OCI-LY3 (cell line): ENCODE measurements around the gene MAST1.
"Not testable (repeated sequence)": the region's sequence is repeated elsewhere in the genome, so short reads cannot be mapped to it uniquely, and the experiment has no call there.

Experiments used
- H2AFZ ChIP-seq: fragments of 200-600, 300-600 bp; shearing (Covaris generic); 2 replicates; pipeline ENCODE4 v1.6.0; 2014; ENCODE audit warnings: antibody characterized with exemption, low read depth, low read length
- H3K27ac ChIP-seq: fragments of 200-600, 300-600 bp; sonication (generic); 2 replicates; pipeline ENCODE4 v1.5.1; 2014; ENCODE audit warnings: mild to moderate bottlenecking, low read length, moderate library complexity, mixed read lengths
- H3K27me3 ChIP-seq: fragments of 200-600, 300-600 bp; sonication (generic); 2 replicates; pipeline ENCODE4 v1.6.1; 2014; ENCODE audit warnings: low read depth, low read length, mixed read lengths
- H3K36me3 ChIP-seq: fragments of 200-600, 300-600 bp; sonication (generic); replicated peaks from 2 replicates; pipeline ENCODE3; 2014; ENCODE audit warnings: low read depth, low read length, mixed read lengths
- H3K4me1 ChIP-seq: fragments of 300-600, 200-600 bp; sonication (generic); 2 replicates; pipeline ENCODE4 v1.6.1; 2014; ENCODE audit warnings: low read length, mixed read lengths
- H3K4me2 ChIP-seq: fragments of 200-600, 300-600 bp; sonication (generic); 2 replicates; pipeline ENCODE4 v1.6.1; 2014; ENCODE audit warnings: low read length, mixed read lengths
- H3K4me3 ChIP-seq: fragments of 300-600, 200-600 bp; sonication (generic); 2 replicates; pipeline ENCODE4 v1.5.1; 2014; ENCODE audit warnings: antibody characterized with exemption, mild to moderate bottlenecking, low read length, moderate library complexity
- H3K79me2 ChIP-seq: fragments of 300-600, 200-600 bp; shearing (Covaris generic); 2 replicates; pipeline ENCODE4 v1.6.1; 2014; ENCODE audit warnings: mild to moderate bottlenecking, low read length, mixed read lengths
- H3K9ac ChIP-seq: fragments of 300-600, 200-600 bp; shearing (Covaris generic); 2 replicates; pipeline ENCODE4 v1.6.0; 2014; ENCODE audit warnings: mild to moderate bottlenecking, low read length, moderate library complexity
- H3K9me3 ChIP-seq: fragments of 200-600, 300-600 bp; shearing (Covaris generic); 2 replicates; pipeline ENCODE4 v1.6.1; 2014; ENCODE audit warnings: low read length, mixed read lengths; ENCODE audit not compliant: insufficient read depth
- H4K20me1 ChIP-seq: fragments of 200-600, 300-600 bp; sonication (generic); 2 replicates; pipeline ENCODE4 v1.6.1; 2016; ENCODE audit warnings: low read length, mixed read lengths; ENCODE audit not compliant: insufficient read depth
- EZH2phosphoT487 ChIP-seq: fragments of 200-600 bp; shearing (Covaris generic); IDR thresholded peaks from 2 replicates; pipeline ENCODE4 v1.6.1; 2018; ENCODE audit warnings: antibody characterized with exemption, mixed run types, low read depth
- TF ChIP-seq, protein P1 (sequence below): fragments of 200-600, 300-600 bp; sonication (generic); IDR thresholded peaks from 2 replicates; pipeline ENCODE4 v1.5.1; 2014; ENCODE audit warnings: antibody characterized with exemption, low read length, low read depth

MAST1 gene

GRCh38 chr19:12794196-12794941 is 43.9 kb upstream of the MAST1 start:
- Histone ChIP-seq H3K27ac (peak overlapping the region; percentile 92), H4K20me1 (peaks cover 4% of the 10 kb centered on the region; the same call in 1 of the 2 replicates), H3K4me2 (peak overlapping the region; percentile 71), H3K79me2 (peaks cover 49% of the 10 kb centered on the region), H3K27me3 (no peaks in the 10 kb centered on the region), H3K36me3 (peaks cover 19% of the 10 kb centered on the region), H2AFZ (no peak overlapping the region), H3K9me3 (no peaks in the 10 kb centered on the region), H3K9ac (peak overlapping the region; percentile 83), H3K4me3 (peak overlapping the region; percentile 87), H3K4me1 (peaks cover 36% of the 10 kb centered on the region)
- TF ChIP-seq, protein P1, sequence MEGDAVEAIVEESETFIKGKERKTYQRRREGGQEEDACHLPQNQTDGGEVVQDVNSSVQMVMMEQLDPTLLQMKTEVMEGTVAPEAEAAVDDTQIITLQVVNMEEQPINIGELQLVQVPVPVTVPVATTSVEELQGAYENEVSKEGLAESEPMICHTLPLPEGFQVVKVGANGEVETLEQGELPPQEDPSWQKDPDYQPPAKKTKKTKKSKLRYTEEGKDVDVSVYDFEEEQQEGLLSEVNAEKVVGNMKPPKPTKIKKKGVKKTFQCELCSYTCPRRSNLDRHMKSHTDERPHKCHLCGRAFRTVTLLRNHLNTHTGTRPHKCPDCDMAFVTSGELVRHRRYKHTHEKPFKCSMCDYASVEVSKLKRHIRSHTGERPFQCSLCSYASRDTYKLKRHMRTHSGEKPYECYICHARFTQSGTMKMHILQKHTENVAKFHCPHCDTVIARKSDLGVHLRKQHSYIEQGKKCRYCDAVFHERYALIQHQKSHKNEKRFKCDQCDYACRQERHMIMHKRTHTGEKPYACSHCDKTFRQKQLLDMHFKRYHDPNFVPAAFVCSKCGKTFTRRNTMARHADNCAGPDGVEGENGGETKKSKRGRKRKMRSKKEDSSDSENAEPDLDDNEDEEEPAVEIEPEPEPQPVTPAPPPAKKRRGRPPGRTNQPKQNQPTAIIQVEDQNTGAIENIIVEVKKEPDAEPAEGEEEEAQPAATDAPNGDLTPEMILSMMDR = 0 out of 2 replicates have a peak, but pooled peaks have one; percentile 1
- no peak for TF ChIP-seq EZH2phosphoT487

- H3K9ac ChIP-seq = peak overlapping the region; percentile 83
- H3K27me3 ChIP-seq = no peaks in the 10 kb centered on the region
- peaks cover 4% of the 10 kb centered on the region; the same call in 1 of the 2 replicates for H4K20me1 ChIP-seq
- H3K4me2 ChIP-seq = peak overlapping the region; percentile 71
- H3K27ac ChIP-seq = peak overlapping the region; percentile 92
- peaks cover 24% of the 10 kb centered on the region for H3K36me3 ChIP-seq
- H3K9me3 ChIP-seq = no peaks in the 10 kb centered on the region
- no peak for TF ChIP-seq EZH2phosphoT487
- TF ChIP-seq, protein P1 = no peak
- H2AFZ ChIP-seq = no peak overlapping the region
- peaks cover 36% of the 10 kb centered on the region for H3K4me1 ChIP-seq
- H3K79me2 ChIP-seq = peaks cover 54% of the 10 kb centered on the region
- peak overlapping the region; percentile 87; the same call in 1 of the 2 replicates for H3K4me3 ChIP-seq
Measured at GRCh38 chr19:12794971-12795381, 43.3 kb upstream of the MAST1 start.

DNA sequence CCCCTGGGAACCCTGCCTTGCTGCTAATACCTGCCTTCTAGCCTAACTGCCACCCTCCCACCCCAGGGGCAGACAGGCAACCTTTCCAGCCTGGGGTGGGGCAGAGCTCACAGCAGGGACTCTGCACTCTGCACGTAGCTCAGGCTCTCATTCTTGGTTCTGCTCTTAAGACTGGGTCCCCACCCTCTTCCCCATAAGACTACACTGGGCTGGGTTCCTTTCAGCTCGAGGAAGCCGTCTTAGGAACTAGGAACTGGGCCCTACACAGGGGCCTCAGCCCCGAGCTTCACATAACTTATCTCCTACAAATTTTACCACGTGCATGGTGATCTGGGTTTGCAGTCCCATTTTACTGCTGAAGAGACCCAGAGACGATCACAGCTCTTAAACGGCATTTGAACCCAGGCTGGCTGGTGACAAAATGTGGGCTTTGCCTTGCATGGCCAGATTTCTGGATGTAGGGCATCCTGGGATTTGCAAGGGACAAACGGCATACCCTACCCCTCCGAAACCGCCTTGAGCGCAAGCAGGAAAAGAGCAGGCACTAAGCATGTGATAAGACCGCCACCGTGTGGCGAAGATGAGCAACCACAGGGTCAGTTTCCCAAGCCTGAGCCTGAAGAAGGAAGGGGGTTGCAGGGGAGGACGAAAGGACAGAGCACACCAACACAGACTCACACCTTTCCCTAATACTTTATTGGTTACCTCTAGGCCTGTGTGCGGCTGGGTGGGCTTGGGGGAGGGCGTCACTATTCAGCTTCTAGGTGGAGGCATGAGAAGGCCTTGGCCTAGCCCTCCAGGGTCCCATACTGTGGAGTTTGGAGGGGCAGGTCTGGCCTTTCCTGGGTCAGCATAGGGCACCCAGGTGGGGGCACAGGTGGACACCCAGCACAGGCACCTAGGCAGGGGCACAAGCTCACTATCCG is 41.9 kb upstream of the MAST1 start:
- Histone ChIP-seq H3K27ac (peak overlapping the region; percentile 74), H2AFZ (no peak overlapping the region), H3K4me3 (peak overlapping the region; percentile 51), H3K79me2 (peaks cover 58% of the 10 kb centered on the region), H3K4me2 (peak overlapping the region; percentile 71), H3K4me1 (peaks cover 38% of the 10 kb centered on the region), H4K20me1 (peaks cover 4% of the 10 kb centered on the region; the same call in 1 of the 2 replicates), H3K27me3 (no peaks in the 10 kb centered on the region), H3K9ac (peak overlapping the region; percentile 49), H3K36me3 (peaks cover 32% of the 10 kb centered on the region), H3K9me3 (no peaks in the 10 kb centered on the region)
- no peak for TF ChIP-seq EZH2phosphoT487
- TF ChIP-seq, protein P1 = peak; percentile 98

GRCh38 chr19:12797141-12797587 is 41.2 kb upstream of the MAST1 start:
- Histone ChIP-seq H3K27ac (no peak overlapping the region), H3K27me3 (no peaks in the 10 kb centered on the region), H3K4me3 (no peak overlapping the region), H3K9me3 (no peaks in the 10 kb centered on the region), H3K36me3 (peaks cover 28% of the 10 kb centered on the region), H3K9ac (no peak overlapping the region), H2AFZ (no peak overlapping the region), H3K4me2 (no peak overlapping the region), H3K4me1 (peaks cover 38% of the 10 kb centered on the region), H3K79me2 (peaks cover 53% of the 10 kb centered on the region), H4K20me1 (peaks cover 4% of the 10 kb centered on the region; the same call in 1 of the 2 replicates)
- TF ChIP-seq, protein P1 = no peak
- no peak for TF ChIP-seq EZH2phosphoT487

GRCh38 chr19:12797607-12798006 is 40.7 kb upstream of the MAST1 start:
- not testable (repeated sequence) for H2AFZ ChIP-seq, H3K9ac ChIP-seq, H3K9me3 ChIP-seq, H3K4me3 ChIP-seq, H3K4me2 ChIP-seq, H3K27me3 ChIP-seq, H4K20me1 ChIP-seq, H3K27ac ChIP-seq
- peaks cover 48% of the 10 kb centered on the region for H3K79me2 ChIP-seq
- peaks cover 23% of the 10 kb centered on the region for H3K36me3 ChIP-seq
- H3K4me1 ChIP-seq = peaks cover 42% of the 10 kb centered on the region
